T-cell (primary cell): Measurements from ENCODE around the gene MLEC. TPM values are rescaled to one million over a fixed set of nuclear protein-coding genes. Genes with fewer than 3 reads are reported as not detected.

Experiments used
- ATAC-seq, 4 experiments: fragments of 200-7000 bp in 3 of 4; fragments of 150-1000 bp in 1 of 4; cut with Tn5 transposase; replicated peaks in 1 of 4; 1 replicate in 3 of 4; 2 replicates in 1 of 4; pipeline ENCODE4 v1.10.0; 2021; ENCODE audit warnings: moderate library complexity in 3 of 4, mild to moderate bottlenecking in 2 of 4, moderate number of reproducible peaks in 1 of 4
- CTCF ChIA-PET, 2 donors: fragments of 300-600 bp; sonication (Branson Sonifier 250); formaldehyde crosslinking; loops; one replicate each; lab custom pipeline; 2022; ENCODE audit warnings: antibody characterized with exemption in 2 of 2; lab: Charles Lee
- POLR2A ChIA-PET, 2 donors: fragments of 300-600 bp; sonication (Branson Sonifier 250); formaldehyde crosslinking; loops; one replicate each; lab custom pipeline; 2022; ENCODE audit warnings: antibody characterized with exemption in 2 of 2; lab: Charles Lee
- DNase-seq, 35 experiments: peaks; one replicate each; pipeline versions ENCODE4 v3.0.0 to v3.0.0-alpha.2; 2013 to 2023
- H3K27ac ChIP-seq: one replicate; pipeline ENCODE4 v1.5.1; 2013; ENCODE audit warnings: low read length
- H3K27me3 ChIP-seq, 2 experiments: replicated peaks in 1 of 2; 1 replicate in 1 of 2; 2 replicates in 1 of 2; pipeline versions ENCODE4 v1.6.1 to v1.7.0; 2013; ENCODE audit warnings: low read length in 1 of 2, mixed read lengths in 1 of 2; ENCODE audit not compliant: control insufficient read depth in 2 of 2, insufficient read depth in 2 of 2; ENCODE audit errors: extremely low read depth in 1 of 2
- H3K36me3 ChIP-seq, 2 donors: 1 replicate in 1 of 2; 2 replicates in 1 of 2; pipeline versions ENCODE4 v1.6.1 to v1.7.0; 2013; ENCODE audit warnings: low read length in 1 of 2; ENCODE audit not compliant: control insufficient read depth in 2 of 2, insufficient read depth in 1 of 2; ENCODE audit errors: extremely low read depth in 1 of 2
- H3K4me1 ChIP-seq, 2 experiments: 1 replicate in 1 of 2; 2 replicates in 1 of 2; pipeline versions ENCODE4 v1.6.1 to v1.7.0; 2013; ENCODE audit warnings: low read length in 2 of 2, mixed read lengths in 1 of 2; ENCODE audit not compliant: insufficient read depth in 2 of 2, control insufficient read depth in 1 of 2; ENCODE audit errors: extremely low read depth in 1 of 2
- H3K4me3 ChIP-seq, 2 donors: 1 replicate in 1 of 2; 2 replicates in 1 of 2; pipeline versions ENCODE4 v1.5.1 to v1.7.0; 2013; ENCODE audit warnings: mild to moderate bottlenecking in 2 of 2, low read length in 1 of 2, moderate library complexity in 1 of 2; ENCODE audit not compliant: control insufficient read depth in 1 of 2; ENCODE audit errors: extremely low read depth in 1 of 2
- H3K9me3 ChIP-seq: 2 replicates; pipeline ENCODE4 v1.7.0; 2013
- H3K27ac Mint-ChIP-seq, 2 donors: one replicate each; pipeline ENCODE4 v1.8.0; 2020 to 2021; ENCODE audit warnings: mild to moderate bottlenecking in 2 of 2, mixed read lengths in 2 of 2
- H3K27me3 Mint-ChIP-seq, 2 donors: one replicate each; pipeline ENCODE4 v1.8.0; 2021 to 2022; ENCODE audit warnings: mixed read lengths in 2 of 2
- H3K36me3 Mint-ChIP-seq: one replicate; pipeline ENCODE4 v1.8.0; 2021; ENCODE audit warnings: mixed read lengths
- H3K4me1 Mint-ChIP-seq, 3 donors: one replicate each; pipeline ENCODE4 v1.8.0; 2020 to 2022; ENCODE audit warnings: mixed read lengths in 3 of 3, mild to moderate bottlenecking in 1 of 3
- H3K4me3 Mint-ChIP-seq, 3 donors: one replicate each; pipeline ENCODE4 v1.8.0; 2020 to 2022; ENCODE audit warnings: mild to moderate bottlenecking in 3 of 3, mixed read lengths in 3 of 3, moderate library complexity in 3 of 3
- H3K9me3 Mint-ChIP-seq, 3 donors: one replicate each; pipeline ENCODE4 v1.8.0; 2020 to 2022; ENCODE audit warnings: mixed read lengths in 3 of 3
- WGBS: methylation state at CpG from one replicate; pipeline ENCODE4 v1.1.5; 2013; ENCODE audit warnings: missing lambda C conversion rate; ENCODE audit not compliant: insufficient coverage; 5-methylcytosine and 5-hydroxymethylcytosine counted together
- total RNA-seq, 35 experiments: library from RNA in 6 of 35; stranded (reverse) in 6 of 35; fragments of 120-200 nt in 1 of 35; gene quantifications; one replicate each; pipeline versions ENCODE4 v1.2.1 to v1.2.4 and lab custom pipeline; 2013 to 2026

The MLEC gene
- total RNA-seq, 5 donors from 2014 or later (not counting 1 experiment from before 2014, with no cell fraction given), result 26.3 to 61.3 (median 55.3) TPM

DNA sequence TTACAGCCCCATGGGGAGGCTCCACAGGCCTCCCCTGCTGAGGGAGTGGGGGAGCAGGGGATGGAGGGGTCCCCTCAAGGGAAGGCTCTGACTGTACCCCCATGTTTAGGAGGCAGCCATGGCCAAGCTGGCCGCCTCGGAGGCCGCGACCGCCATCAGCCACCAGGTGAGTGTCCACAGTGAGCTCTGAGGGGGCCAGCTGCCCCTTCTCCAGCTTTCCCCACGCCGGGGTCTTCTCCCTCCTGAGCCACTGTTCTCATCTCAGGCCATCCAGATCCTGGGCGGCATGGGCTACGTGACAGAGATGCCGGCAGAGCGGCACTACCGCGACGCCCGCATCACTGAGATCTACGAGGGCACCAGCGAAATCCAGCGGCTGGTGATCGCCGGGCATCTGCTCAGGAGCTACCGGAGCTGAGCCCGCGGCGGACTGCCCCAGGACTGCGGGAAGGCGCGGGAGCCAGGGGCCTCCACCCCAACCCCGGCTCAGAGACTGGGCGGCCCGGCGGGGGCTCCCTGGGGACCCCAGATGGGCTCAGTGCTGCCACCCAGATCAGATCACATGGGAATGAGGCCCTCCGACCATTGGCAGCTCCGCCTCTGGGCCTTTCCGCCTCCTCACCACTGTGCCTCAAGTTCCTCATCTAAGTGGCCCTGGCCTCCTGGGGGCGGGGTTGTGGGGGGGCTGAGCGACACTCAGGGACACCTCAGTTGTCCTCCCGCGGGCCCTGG lies 52.2 kb downstream of the MLEC start:
- ChIA-PET CTCF (no interaction called here), POLR2A (no interaction called here)
- H3K27me3 Mint-ChIP-seq, result no peaks in the 10 kb centered on the region
- ATAC-seq (no peak), DNase-seq (no peak)
- H3K27ac Mint-ChIP-seq, result no peak overlapping the region
- H3K4me3 Mint-ChIP-seq, result no peak overlapping the region
- Histone ChIP-seq H3K27me3 (no peaks in the 10 kb centered on the region), H3K4me1 (no peaks in the 10 kb centered on the region), H3K4me3 (no peak overlapping the region), H3K27ac (no peak overlapping the region), H3K9me3 (no peaks in the 10 kb centered on the region), H3K36me3 (peaks cover 4% of the 10 kb centered on the region in 2 donors)
- H3K9me3 Mint-ChIP-seq, result no peaks in the 10 kb centered on the region
- 95% methylated on average over 31 of the region's 38 CpGs for WGBS
- H3K36me3 Mint-ChIP-seq, result peaks cover 7% of the 10 kb centered on the region
- H3K4me1 Mint-ChIP-seq, result peaks cover 0 to 1% (median 0%) of the 10 kb centered on the region in 3 donors

DNA sequence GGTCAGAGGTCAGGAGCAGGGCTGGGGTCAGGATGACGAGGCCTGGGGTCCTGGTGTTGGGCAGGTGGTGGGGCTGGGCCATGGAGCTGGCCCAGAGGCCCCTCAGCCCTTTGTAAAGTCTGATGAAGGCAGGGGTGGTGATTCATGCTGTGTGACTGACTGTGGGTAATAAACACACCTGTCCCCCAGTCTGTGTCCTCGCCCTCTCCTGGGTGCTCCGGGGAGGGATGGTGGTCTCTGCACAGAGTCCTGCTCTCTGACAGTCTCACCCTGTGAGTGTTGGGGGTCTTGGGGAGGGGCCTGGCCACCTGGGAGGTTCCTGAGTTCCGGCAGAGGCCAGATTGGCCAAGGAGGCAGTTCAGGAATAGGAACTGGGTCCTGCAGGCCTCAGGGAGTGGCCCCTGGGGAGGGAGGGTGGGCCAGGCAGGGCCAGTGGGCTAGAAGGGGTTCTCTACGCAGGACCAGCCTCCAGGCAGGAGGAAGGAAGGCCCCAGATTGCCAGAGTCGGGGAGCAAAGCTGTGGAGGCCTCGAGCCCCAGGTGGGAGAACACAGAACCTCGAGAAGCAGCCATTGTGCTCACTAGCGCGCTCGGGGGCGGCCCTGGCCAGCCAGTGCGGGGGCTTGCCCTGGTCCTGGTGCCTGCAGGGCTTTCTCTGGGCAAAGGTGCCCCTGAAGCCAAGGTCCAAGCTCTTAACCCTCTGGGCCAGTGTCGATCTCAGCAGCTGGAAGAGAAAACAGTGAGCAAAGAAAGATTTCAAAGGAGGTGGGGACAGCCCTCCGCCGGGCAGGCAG lies 53.1 kb downstream of the MLEC start:
- Histone ChIP-seq H3K4me3 (no peak overlapping the region), H3K27ac (no peak overlapping the region), H3K36me3 (peaks cover 3 to 4% of the 10 kb centered on the region in 2 donors), H3K27me3 (no peaks in the 10 kb centered on the region), H3K9me3 (no peaks in the 10 kb centered on the region), H3K4me1 (no peaks in the 10 kb centered on the region)
- H3K9me3 Mint-ChIP-seq, result no peaks in the 10 kb centered on the region
- no peak for DNase-seq
- no peaks in the 10 kb centered on the region for H3K27me3 Mint-ChIP-seq
- WGBS, result 93% methylated on average over 16 of the region's 16 CpGs
- H3K36me3 Mint-ChIP-seq, result peaks cover 5% of the 10 kb centered on the region
- ChIA-PET POLR2A (no interaction called here), CTCF (interaction anchor here in 1 of 2 donors (0.7 kb wide), 1 partner anchor 388 kb away, joined by 3 read pairs; no protein-coding TSS in a partner anchor)
- ATAC-seq, result no peak
- H3K27ac Mint-ChIP-seq, result no peak overlapping the region
- no peaks in the 10 kb centered on the region for H3K4me1 Mint-ChIP-seq
- H3K4me3 Mint-ChIP-seq, result no peak overlapping the region

DNA sequence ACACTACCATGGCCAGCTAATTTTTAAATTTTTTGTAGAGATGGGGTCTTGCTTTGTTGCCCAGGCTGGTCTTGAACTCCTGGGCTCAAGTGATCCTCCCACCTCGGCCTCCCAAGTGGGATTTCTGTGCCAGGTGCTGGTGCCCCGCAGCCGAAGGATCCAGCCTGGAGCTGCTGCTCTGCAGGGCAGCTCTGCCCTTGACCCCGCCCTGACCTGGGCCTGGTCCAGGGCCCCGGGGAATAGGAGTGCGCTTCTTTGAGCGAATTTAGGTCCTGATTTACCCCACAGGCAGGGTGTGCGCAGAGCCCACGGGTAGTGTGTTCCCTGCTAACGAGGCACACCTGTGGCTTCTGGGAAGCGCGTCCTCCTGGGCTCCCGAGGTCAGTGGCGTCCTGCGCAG lies 53.9 kb downstream of the MLEC start:
- H3K36me3 ChIP-seq, result peaks cover 3 to 4% of the 10 kb centered on the region in 2 donors
- no peaks in the 10 kb centered on the region for H3K27me3 Mint-ChIP-seq
- DNase-seq, result no peak
- no peaks in the 10 kb centered on the region for H3K27me3 ChIP-seq
- H3K36me3 Mint-ChIP-seq, result peaks cover 5% of the 10 kb centered on the region
- H3K4me3 ChIP-seq, result no peak overlapping the region
- H3K27ac Mint-ChIP-seq, result no peak overlapping the region
- CTCF ChIA-PET, result no interaction called here
- POLR2A ChIA-PET, result no interaction called here
- no peaks in the 10 kb centered on the region for H3K4me1 Mint-ChIP-seq
- no peak for ATAC-seq
- no peaks in the 10 kb centered on the region for H3K9me3 Mint-ChIP-seq
- no peak overlapping the region for H3K27ac ChIP-seq
- H3K4me1 ChIP-seq, result no peaks in the 10 kb centered on the region
- WGBS, result 93% methylated on average over 15 of the region's 15 CpGs
- no peaks in the 10 kb centered on the region for H3K9me3 ChIP-seq
- H3K4me3 Mint-ChIP-seq, result no peak overlapping the region

DNA sequence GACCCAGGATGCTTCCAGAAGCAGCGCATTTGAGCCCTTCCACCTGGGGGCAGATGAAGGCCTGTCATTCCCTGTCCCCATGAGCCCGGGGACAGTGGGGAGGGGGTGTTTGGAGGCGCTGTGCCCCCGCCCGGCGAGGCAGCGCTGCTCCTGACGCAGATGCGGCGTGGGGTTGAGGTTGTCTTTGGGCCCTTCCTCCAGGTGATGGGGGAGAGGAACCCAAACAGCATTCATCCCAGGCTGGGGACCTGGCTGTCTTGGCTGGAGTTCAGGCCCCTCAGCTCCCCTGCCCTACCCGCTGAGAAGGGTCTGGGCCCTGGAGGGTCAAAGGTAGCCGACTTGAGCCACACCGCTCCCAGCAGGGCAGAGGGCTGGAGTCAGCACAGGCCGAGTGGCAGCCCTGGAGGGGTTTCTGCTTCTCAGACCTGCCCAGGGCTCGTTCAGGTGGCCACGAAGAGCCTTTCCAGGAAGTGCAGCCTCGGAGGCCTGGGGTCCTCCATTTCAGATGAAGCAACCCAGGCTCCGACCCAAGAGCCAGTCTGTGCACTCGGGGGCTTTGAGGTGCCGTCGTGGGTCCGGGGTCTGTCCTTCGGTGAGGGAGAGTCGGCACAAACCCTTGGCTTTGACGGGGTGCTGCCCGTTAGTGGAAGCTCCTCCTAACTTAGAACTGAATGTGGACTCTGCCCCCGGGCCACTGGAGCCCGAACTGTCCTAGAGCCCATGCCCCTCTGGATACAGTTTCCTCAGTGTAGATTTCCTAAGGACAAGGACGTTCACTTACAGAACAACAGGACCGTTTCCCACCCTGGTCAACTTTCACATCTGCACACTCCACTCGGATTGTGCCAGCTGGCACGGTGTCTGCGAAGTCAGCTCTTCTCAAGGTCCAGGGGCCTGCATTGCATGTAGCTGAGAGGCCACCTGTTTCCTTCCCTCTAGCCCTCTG lies 54.8 kb downstream of the MLEC start:
- H3K4me3 Mint-ChIP-seq, result no peak overlapping the region
- H3K36me3 Mint-ChIP-seq, result no peaks in the 10 kb centered on the region
- no peaks in the 10 kb centered on the region for H3K27me3 ChIP-seq
- no peaks in the 10 kb centered on the region for H3K27me3 Mint-ChIP-seq
- no peak for DNase-seq
- no peak overlapping the region for H3K4me3 ChIP-seq
- peaks cover 3 to 4% of the 10 kb centered on the region in 2 donors for H3K36me3 ChIP-seq
- H3K9me3 ChIP-seq, result no peaks in the 10 kb centered on the region
- no peaks in the 10 kb centered on the region for H3K4me1 ChIP-seq
- POLR2A ChIA-PET, result interaction anchor here in 1 of 2 donors (0.6 kb wide), 1 partner anchor 153 kb away, joined by 3 read pairs; no protein-coding TSS in a partner anchor
- 89% methylated on average over 29 of the region's 33 CpGs for WGBS
- H3K27ac Mint-ChIP-seq, result no peak overlapping the region
- no peak overlapping the region for H3K27ac ChIP-seq
- H3K9me3 Mint-ChIP-seq, result no peaks in the 10 kb centered on the region
- CTCF ChIA-PET, result no interaction called here
- H3K4me1 Mint-ChIP-seq, result no peaks in the 10 kb centered on the region
- no peak for ATAC-seq

DNA sequence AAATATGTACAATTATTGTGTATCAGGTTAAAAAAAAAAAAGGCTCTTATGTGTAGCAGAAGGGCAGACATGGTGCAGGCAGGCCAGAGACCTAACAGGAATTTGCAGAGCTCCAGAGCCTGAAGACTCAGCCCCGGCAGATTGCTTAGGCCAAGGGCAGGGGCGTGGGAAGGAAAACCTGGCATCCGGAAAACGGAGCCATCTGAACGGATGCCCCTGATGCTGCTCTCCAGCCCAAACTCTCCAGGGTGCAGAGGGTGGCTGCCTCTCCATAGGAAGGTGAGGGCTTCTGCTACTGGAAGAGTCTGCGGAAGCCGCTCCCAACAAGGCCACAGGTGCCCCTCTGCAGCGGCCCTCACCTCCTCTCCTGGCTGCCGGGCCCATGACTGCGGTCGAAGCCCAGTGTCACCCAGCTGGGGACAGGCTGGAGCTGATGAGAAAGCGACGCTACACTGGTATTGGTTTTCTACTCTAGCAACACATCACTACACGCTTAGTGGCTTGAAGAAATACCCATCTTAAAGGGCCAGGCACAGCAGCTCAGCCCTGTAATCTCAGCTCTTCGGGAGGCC lies 58.1 kb downstream of the MLEC start:
- no peaks in the 10 kb centered on the region for H3K36me3 ChIP-seq
- no peaks in the 10 kb centered on the region for H3K27me3 ChIP-seq
- ChIA-PET CTCF (no interaction called here), POLR2A (no interaction called here)
- DNase-seq, result no peak
- no peak overlapping the region for H3K27ac ChIP-seq
- Mint-ChIP-seq H3K9me3 (no peaks in the 10 kb centered on the region), H3K4me3 (no peak overlapping the region), H3K4me1 (no peaks in the 10 kb centered on the region), H3K36me3 (no peaks in the 10 kb centered on the region), H3K27ac (no peak overlapping the region), H3K27me3 (no peaks in the 10 kb centered on the region)
- no peaks in the 10 kb centered on the region for H3K4me1 ChIP-seq
- no peak overlapping the region for H3K4me3 ChIP-seq
- H3K9me3 ChIP-seq, result no peaks in the 10 kb centered on the region
- ATAC-seq, result no peak
- 96% methylated on average over 11 of the region's 15 CpGs for WGBS

DNA sequence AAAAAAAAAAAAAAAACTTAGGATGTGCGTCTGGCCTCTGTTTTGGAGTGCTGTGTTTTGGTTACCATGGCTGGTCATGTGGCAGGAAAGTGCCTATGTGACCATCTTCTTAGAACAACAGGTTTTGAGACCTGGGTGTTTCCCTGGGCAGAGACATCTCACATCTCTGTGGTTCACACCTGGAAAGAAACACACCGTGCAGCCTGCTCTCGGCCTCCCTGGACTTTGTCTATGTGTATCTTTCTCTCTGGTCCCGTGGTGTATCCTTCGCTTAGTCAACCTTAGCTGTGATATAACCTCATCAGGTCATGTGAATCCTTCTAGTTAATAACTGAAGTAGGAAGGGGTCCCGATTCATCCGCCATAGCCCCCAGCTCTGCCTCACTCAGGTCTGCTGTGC lies 61.3 kb downstream of the MLEC start:
- Histone ChIP-seq H3K4me1 (no peaks in the 10 kb centered on the region), H3K9me3 (no peaks in the 10 kb centered on the region), H3K4me3 (no peak overlapping the region), H3K36me3 (no peaks in the 10 kb centered on the region), H3K27ac (no peak overlapping the region), H3K27me3 (no peaks in the 10 kb centered on the region)
- ATAC-seq (no peak), DNase-seq (peak in 1 of 35 experiments; percentile 19)
- Mint-ChIP-seq H3K4me3 (no peak overlapping the region), H3K4me1 (no peaks in the 10 kb centered on the region), H3K27ac (no peak overlapping the region), H3K36me3 (no peaks in the 10 kb centered on the region), H3K9me3 (no peaks in the 10 kb centered on the region), H3K27me3 (peaks cover 0 to 4% of the 10 kb centered on the region in 2 donors)
- ChIA-PET CTCF (interaction anchor here in 1 of 2 donors (0.6 kb wide), 1 partner anchor 138 kb away, joined by 9 read pairs; no protein-coding TSS in a partner anchor), POLR2A (no interaction called here)
- WGBS, result 67% methylated on average over 3 of the region's 7 CpGs
